GM04504 (cell line): ENCODE results near the gene ZNF740.
"Not testable (repeated sequence)": the region's sequence is repeated elsewhere in the genome, so short reads cannot be mapped to it uniquely, and the experiment has no call there.

ENCODE experiments used
- DNase-seq: peaks from one replicate; pipeline ENCODE4 v3.0.0-alpha.2; 2012; ENCODE audit warnings: low read depth

The ZNF740 gene

DNA sequence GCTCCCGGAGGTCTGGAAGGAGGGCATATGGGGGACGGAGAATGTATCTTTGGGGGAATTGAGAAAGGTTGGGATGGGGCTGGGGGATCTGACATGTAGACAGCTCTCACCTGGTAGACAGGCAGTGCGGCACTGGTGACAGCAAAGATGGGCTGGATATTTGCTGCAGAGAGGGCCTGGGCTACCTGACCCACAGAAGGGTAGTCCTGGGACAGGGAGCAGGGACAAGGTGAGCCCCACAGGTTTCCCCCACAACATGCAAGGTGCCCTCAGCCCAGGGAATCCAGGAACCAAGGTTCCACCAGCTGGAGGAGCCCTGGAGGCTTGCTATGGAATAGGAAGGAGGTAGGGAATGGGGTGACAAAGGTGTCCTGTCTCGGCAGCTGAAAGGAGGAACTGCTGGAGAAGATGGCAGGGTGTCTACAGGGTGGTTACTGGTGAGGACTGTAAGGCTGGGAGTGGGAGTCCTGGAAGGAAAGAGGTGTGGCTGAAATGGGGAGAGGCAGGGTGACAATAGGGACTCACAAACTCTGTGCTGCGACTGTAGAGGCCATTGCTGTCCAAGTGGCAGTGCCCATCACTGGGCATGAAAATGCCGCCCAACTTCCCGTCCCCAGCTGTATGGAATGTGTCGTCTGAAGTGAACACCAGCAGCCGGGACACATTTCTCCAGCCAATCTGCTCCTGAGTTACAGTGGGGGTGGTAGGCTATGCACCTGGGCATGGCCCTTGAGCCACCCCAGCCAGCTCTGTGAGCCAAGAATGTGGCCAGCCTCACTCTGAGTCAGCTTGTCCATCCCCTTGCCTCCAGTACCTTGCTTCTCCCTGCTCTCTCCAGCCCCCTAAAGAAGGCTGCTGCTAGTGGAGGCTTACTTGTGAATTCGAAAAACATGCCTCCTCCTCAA is 15.2 kb downstream of the ZNF740 start:
- no peak for DNase-seq

- DNase-seq: no peak
These were observed 16.0 kb downstream of the ZNF740 start for GRCh38 chr12:53196486-53196885.

DNA sequence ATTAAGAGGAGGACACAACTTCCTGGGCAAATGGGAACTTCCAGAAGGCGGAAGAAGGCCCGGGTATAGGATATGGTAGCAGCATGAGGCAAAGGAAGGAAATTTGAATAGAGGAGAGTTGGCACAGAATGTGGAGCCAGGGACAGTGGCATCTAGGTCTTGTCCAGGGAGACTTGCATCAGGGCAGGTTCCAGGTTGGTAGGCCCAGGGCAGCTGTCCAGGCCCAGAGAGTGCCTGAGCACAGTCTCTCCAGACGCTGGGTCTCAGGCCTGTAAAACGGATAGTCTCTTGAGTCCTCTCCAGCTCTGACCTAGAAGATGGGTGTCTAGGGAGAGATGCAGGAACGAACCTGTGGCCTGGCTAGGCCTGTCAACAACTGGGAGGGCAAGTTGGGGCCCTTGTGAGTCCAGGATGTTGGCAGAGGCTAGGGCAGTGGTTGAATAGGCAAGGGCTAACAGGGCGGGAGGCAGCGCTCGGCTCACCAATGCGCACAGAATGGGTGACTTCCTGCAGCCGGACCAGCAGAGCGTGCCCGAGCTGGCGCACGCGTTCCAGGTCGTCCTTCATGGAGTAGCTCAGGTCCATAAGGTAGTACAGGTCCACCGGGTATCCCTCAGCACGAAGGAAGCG is 16.6 kb downstream of the ZNF740 start:
- DNase-seq: no peak

- DNase-seq: no peak
These were observed 18.1 kb downstream of the ZNF740 start for GRCh38 chr12:53198486-53199110.

DNA sequence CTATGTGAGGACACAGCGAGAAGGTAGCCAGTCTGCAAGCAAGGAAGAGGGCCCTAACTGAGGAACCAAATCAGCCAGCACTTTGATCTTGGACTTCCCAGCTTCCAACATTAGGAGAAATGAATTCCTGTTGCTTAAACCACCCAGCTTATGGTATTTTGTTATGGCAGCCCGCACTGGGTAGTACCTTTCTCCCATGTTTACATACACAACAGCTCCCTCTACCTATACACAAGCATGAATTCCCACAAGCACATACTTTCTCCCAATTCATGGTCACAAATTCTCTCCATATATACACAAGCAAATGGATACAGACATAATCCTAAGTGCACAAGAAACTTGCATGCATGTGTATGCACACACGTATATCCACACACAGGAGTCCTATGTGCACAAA is 19.2 kb downstream of the ZNF740 start:
- DNase-seq: no peak

- DNase-seq: no peak
These were observed 19.6 kb downstream of the ZNF740 start for GRCh38 chr12:53200107-53200457.

- no peak for DNase-seq
These were observed 20.1 kb downstream of the ZNF740 start for GRCh38 chr12:53200458-53201176.

GRCh38 chr12:53201177-53201541 is 20.6 kb downstream of the ZNF740 start:
- DNase-seq: no peak

- DNase-seq: no peak
These were observed 21.1 kb downstream of the ZNF740 start for GRCh38 chr12:53201639-53202038.

DNA sequence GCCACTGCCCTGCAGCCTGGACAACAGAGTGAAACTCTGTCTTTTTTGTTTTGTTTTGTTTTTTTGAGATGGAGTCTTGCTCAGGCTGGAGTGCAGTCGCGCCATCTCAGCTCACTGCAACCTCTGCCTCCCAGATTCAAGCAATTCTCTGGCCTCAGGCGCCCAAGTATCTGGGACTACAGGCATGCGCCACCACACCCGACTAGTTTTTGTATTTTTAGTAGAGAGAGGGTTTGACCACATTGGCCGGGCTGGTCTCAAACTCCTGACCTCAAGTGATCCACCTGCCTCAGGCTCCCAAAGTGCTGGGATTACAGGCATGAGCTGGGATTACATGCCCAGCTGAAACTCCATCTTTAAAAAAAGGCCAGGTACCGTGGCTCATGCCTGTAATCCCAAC is 21.8 kb downstream of the ZNF740 start:
- not testable (repeated sequence) for DNase-seq

- no peak for DNase-seq
These were observed 23.8 kb downstream of the ZNF740 start for GRCh38 chr12:53204351-53204750.

DNA sequence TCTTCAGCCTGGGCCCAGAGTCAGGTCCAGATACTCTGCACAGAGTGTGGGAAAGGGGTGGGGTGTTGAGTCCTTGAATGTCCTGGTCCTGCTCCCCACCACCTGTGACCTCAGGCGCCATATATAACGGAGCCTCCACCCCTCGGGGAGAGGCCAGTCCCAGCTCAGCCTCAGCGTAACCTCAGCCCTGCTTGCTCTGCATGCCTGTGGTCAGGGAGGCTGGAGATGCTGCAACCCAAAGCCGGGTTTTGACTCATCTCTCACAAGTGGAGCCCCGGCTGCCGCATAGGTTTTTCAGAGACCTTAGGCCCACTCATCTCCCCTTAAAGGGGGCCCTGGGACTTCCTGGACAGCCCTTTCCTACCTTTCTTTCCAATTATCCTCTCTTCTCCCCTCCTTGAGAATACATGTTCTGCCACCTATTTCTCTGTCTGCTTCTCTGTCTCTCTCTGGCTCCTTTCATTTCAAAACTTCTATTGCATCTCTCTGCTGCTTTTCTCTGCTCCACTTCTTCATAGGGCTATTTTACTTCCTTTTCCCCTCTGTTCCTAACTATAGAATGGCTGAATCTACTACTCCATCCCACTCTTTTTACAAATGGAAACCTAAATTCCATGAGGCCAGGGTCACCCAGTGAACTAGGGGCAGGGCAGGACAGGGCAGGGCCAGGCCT is 25.4 kb downstream of the ZNF740 start:
- peak; percentile 70 for DNase-seq

DNA sequence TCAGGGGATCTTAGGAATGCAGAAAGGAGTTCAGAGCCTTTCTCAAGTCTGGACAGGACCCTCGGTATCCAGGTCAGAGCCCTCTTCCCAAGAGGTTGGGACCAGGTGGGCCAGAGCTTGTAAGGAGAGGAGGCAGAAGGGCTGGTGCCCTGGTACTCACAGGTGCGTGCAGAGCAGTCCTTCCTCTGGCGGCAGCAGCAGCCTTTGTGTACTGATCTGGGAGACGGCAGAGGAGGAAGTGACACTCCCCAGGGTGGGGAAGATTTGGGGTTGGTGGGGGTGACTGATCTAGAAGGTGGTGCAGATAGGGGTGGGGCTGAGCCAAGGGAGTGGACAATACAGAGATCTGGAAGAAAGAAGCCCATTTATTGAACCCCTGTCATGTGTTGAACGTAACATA is 26.5 kb downstream of the ZNF740 start, which contains the start of gene ITGB7:
Gene ITGB7 (minus strand): TSS at position 210 of the 400 bp plus-strand sequence. CDS start 6,808 bp downstream, outside the sequence.
- no peak for DNase-seq

DNA sequence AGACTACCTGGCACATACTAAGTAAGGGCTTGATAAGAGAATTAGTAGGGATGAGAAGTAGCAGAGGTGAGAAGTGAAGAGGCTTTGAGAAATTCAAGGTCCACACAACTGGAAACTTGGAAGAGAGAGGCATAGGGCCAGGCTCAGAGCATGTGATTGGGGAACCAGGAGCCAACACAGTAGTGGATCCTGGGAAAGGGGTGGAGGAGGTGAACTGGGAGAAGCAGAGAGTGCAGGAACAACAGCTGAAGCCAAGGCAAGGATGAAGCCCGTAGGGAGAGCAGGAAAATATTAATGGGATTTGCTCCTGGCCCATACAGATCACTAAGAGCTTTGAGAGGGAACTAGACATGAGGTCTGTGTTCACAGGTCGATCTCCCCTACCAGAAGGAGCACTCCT is 27.9 kb downstream of the ZNF740 start:
- DNase-seq: no peak

DNA sequence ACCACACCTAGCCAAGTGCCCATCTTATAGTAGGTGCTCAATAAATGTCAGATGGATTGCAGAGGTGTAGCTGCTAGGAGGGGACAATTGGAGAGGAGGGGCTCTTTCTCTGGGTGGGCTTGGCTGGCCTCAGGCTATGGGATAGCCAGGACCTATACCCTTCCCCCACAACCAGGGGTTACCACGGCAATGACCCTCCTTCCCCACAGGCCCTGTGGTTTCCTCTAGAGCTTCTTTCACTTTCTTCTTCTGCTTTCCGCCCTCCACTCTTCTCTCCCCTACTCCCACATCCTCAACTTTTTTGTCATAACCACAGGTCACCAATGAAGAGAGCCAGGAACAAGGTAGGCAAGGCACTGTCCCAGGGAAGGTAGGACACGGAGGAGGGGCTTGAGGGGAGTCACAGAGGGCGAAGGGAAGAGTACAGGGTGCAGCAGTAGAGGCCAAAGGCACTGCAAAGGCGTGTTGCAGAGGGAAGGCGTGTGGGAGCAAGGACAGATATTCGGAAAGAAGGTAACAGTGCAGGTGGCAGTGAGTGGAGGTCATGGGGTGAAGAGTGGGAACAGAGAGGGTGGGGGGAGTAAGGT is 28.4 kb downstream of the ZNF740 start:
- DNase-seq: no peak

DNA sequence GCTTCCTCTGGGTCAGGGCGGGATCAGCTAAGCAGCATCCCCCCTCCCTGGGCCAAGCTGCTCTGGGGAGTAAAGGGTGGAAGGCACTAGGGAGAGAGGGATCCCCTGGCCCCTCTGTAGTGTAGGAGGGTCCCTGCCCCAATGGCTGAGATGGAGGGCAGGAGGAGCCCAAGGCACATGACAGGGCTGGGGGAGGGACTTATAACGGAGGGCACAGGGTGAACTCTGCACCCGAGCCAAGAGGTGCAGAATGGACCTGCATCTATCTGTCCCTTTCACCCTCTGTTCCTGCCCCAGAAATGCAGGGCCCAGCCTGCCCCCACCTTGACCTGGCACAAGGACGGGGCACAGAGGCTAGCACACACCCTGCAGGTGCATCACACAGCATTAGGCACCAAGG is 30.3 kb downstream of the ZNF740 start:
- no peak for DNase-seq

GRCh38 chr12:53211476-53212381 is 31.2 kb downstream of the ZNF740 start:
- no peak for DNase-seq

DNA sequence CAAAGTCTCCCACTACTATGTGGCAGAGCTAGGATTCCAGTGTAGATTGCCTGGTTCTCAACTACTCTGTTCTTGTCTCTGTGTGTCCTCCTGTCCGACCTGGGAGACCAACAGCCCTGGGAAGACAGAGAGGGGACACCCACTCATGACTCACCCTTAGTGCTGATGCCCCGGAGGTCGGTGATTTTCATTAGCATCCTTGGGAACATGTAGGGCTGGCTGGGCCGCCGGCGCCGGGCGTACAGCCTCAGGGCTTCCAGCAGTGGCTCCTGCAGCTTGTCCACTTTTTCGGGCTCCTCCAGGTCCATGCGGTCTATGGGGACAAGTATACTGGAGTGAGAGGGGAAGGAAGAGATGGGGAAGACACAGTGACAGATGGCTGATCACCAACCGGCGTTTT is 32.4 kb downstream of the ZNF740 start:
- DNase-seq: no peak

DNA sequence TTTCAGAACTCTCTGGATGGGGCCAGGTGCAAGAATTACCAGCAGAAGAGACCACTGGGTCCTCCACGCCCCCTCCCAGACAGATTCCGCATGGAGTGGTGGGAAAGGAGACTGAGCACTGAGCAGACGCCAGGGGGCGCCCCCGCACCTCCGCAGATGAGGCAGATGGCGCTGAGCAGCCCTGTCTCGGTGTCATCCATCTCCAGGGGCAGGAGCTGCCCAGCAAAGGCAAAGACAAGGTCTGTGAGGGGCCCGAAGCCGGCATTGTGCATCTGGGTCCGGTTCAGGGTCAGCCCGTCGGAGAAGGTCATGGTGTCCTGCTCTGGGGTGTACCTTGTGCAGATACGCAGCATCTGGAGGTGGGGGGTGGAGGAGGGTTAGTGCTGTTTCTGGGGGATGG is 32.8 kb downstream of the ZNF740 start:
- no peak for DNase-seq

GRCh38 chr12:53214221-53214620 is 33.7 kb downstream of the ZNF740 start:
- DNase-seq: no peak
